BJ (cell line): ENCODE data around the gene SV2C. TPM values are rescaled to one million over a fixed set of nuclear protein-coding genes. Genes with fewer than 3 reads are reported as not detected.

Experiments
- CTCF ChIA-PET: fragments of 350-600 bp; formaldehyde crosslinking; extraction: SDS; loops from one replicate; lab custom pipeline; 2021; ENCODE audit warnings: antibody characterized with exemption, inconsistent platforms; lab: Yijun Ruan, JAX
- POLR2A ChIA-PET: fragments of 300-600 bp; sonication (Branson Sonifier 250); formaldehyde crosslinking; extraction: SDS; loops from one replicate; lab custom pipeline; 2021; ENCODE audit warnings: antibody characterized with exemption; lab: Charles Lee
- DNase-seq: peaks from one replicate; pipeline ENCODE4 v3.0.0-alpha.2; 2011; ENCODE audit warnings: low read depth
- H3K27me3 ChIP-seq: 2 replicates; pipeline ENCODE4 v1.6.0; 2011; ENCODE audit warnings: low read length; ENCODE audit not compliant: control insufficient read depth, insufficient read depth
- H3K36me3 ChIP-seq: 2 replicates; pipeline ENCODE4 v1.5.1; 2011; ENCODE audit warnings: low read length; ENCODE audit not compliant: control insufficient read depth, insufficient read depth
- H3K4me3 ChIP-seq: 2 replicates; pipeline ENCODE4 v1.5.1; 2011; ENCODE audit warnings: low read depth, mild to moderate bottlenecking, control low read depth, low read length
- polyA plus RNA-seq: library from polyadenylated mRNA; depleted of rRNA; stranded (reverse); fragments of >200 nt; gene quantifications from 2 replicates; pipeline ENCODE4 v1.2.3, GENCODE V29; 2011
- TF ChIP-seq, protein P1 (sequence below): IDR thresholded peaks from 2 replicates; pipeline ENCODE4 v1.5.1; 2011; ENCODE audit warnings: low read depth, mild to moderate bottlenecking, control low read depth, inconsistent platforms, low read length, moderate library complexity; ENCODE audit not compliant: insufficient read depth

The SV2C gene
- polyA plus RNA-seq, 1 experiment = not detected

DNA sequence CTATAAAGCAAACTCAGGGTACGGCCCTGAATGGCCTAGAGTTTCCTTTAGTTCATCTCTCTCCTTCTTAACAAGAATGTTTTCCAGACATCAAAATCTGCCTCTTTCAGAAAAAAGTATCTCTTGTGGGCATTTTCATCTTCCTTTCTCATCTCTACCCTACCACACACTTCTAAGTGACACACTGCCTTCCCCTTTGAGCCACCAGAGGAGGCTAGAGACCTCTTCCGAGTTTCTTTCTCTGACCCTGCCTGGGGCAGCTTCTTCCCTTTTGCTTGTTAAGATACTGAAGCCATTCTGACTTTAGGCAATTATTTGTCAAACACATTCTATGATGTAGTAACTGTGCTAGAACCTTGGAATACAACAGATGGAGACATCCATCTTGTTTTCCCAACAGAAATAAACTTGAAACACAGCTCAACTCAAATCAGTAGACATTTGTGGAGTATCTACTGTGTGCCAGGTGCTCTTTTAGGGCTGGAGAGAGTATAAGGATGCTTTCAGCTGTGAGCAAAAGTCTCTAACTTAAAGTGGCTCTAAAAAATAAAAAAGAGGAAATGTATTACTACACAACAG is 8.6 kb upstream of the SV2C start:
- TF ChIP-seq, protein P1, sequence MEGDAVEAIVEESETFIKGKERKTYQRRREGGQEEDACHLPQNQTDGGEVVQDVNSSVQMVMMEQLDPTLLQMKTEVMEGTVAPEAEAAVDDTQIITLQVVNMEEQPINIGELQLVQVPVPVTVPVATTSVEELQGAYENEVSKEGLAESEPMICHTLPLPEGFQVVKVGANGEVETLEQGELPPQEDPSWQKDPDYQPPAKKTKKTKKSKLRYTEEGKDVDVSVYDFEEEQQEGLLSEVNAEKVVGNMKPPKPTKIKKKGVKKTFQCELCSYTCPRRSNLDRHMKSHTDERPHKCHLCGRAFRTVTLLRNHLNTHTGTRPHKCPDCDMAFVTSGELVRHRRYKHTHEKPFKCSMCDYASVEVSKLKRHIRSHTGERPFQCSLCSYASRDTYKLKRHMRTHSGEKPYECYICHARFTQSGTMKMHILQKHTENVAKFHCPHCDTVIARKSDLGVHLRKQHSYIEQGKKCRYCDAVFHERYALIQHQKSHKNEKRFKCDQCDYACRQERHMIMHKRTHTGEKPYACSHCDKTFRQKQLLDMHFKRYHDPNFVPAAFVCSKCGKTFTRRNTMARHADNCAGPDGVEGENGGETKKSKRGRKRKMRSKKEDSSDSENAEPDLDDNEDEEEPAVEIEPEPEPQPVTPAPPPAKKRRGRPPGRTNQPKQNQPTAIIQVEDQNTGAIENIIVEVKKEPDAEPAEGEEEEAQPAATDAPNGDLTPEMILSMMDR = no peak
- DNase-seq = no peak
- CTCF ChIA-PET = no interaction called here

DNA sequence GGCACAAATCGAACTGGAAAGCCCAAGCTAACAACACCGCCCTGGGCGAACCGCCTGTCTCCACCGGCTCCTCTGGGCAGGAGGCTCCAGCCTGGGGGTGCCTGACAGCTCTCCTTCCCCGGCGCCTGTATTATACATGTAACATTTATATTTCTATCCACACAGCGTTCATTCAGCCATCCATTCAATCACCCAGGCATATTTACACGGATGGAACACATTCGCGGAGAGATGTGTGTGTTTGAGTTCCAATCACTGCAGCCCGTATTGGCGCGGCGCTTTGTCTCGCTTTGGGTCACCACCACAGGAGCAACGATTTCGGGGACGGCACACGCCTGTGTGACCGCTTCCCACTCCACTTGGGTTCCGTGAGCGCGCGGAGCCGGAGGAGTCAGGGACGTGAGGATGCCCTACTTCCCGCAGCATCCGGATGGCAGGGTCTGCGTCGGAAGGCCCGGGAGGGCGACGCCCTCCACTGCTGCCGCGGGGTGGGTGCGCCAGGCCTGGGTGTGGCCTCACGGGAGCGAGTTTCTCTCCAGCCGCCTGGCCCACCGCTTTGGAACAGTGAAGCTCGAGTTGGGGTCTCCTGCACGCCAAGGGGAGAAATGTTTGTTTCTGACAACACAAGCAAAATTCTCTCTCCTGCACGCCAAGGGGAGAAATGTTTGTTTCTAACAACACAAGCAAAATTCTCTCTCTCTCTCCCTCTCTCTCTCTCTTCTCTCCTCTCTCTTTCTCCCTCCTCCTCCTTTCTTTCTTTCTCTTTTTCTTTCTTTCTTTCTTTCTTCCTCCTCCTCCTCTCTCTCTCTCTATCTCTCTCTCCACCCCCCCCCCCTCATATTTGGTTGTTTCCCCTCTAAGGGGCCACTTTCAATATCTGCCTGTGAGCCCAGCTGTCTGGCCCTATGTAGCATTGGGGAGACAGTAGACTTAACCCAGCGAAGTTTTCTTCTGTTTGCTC is 1.1 kb upstream of the SV2C start:
- POLR2A ChIA-PET = no interaction called here
- H3K36me3 ChIP-seq = no peaks in the 10 kb centered on the region
- peaks cover 32% of the 10 kb centered on the region for H3K27me3 ChIP-seq
- no peak for DNase-seq
- CTCF ChIA-PET = no interaction called here
- no peak overlapping the region for H3K4me3 ChIP-seq
- TF ChIP-seq, protein P1 = no peak

More for the DNA sequence above, 8.6 kb upstream of the SV2C start:
- Histone ChIP-seq H3K27me3 (no peaks in the 10 kb centered on the region), H3K4me3 (no peak overlapping the region), H3K36me3 (no peaks in the 10 kb centered on the region)
- POLR2A ChIA-PET = no interaction called here

DNA sequence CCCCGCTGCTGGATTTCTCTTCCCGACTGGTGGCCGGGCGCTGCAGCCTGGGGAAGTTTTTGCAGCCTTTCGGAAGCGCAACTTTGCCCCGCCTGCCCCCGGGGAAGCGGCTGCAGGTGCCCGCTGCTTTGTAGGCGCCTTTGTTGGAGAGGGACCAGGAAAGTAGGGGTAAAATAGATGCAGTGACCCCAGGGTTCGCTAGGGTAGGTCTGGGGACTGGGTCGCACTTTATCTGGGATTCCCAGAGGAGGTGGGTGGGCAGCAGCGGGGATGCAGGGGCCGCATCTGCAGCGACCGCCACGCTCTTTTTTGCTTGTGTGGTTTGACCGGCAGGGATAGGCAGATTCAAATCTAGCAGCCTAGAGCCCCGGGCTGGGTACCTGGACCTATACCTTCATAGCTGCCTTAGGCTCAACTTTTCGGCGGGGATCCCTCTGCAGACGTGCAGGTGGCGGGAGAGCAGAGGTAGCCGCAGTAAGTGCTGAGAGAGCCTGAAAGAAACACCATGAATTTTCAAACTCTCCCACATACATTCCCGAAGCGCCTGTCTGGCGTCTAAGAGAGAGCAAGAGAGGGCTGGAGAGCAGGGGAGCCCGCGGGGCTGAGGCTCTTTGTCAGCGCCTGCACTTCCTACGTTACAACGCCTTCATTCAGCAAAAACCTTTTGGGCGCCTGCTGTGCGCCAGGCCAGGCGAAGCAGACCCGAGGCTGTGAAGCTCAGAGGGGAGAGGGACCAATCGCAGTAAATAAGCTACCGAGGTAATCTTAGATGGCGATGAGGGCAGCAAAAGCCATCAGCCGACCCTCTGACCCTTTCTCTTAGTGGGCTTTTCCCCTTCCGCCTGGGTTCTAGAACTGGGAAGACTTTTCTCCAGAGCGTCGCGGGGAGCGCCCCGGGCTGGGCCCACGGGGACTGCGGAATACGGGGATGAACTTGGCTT is 642 bp downstream of the SV2C start:
- Histone ChIP-seq H3K4me3 (no peak overlapping the region), H3K36me3 (no peaks in the 10 kb centered on the region), H3K27me3 (peaks cover 32% of the 10 kb centered on the region)
- POLR2A ChIA-PET = no interaction called here
- DNase-seq = no peak
- CTCF ChIA-PET = no interaction called here
- TF ChIP-seq, protein P1 = no peak

DNA sequence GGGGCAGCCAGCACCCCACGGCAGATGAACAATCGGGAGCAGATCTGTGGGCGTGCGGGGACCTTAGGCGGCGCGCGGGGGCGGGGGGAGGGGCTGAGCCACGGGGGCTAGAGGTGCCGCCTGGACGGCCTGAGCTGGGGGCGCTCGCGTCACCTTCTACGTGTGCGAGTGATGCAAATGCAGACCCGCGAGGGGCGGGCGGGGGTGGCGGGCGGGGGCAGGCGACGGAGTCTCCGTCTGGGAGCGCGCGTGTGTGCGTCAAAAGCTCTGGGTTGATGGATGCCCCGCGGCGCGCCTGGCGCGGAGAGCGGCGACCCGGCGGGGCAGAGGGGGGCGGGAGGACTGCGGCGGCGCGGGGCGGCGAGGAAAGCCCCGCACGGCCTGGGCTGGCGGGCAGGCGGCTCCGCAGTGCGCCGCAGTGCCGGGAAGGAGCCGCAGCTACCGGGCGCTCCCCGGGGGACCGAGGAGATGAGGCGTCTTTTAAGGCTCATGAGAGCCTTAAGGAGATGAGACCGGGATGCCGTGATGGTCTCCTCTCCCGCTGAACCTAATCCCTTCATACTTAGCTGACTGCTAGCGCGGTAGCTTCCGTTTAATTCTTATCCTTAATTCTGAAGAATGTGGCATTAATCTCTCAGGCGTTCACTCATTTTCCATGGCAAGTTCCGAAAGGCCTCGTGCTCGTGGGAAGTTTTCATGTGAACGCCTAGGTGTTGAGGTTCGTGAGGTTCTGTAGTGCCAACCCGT is 1.5 kb downstream of the SV2C start:
- ChIA-PET POLR2A (no interaction called here), CTCF (no interaction called here)
- no peak for DNase-seq
- Histone ChIP-seq H3K4me3 (no peak overlapping the region), H3K36me3 (no peaks in the 10 kb centered on the region), H3K27me3 (peaks cover 32% of the 10 kb centered on the region)
- TF ChIP-seq, protein P1 = no peak
